HG03457 (cell line): ENCODE results near the gene MTCH2.
A peak's percentile ranks its signal among the peaks of the same experiment; 100 is the strongest.

Experiments used
- ATAC-seq: cut with Tn5 transposase; IDR thresholded peaks from one replicate; pipeline ENCODE4 v1.9.1; 2021; ENCODE audit warnings: moderate number of reproducible peaks; ENCODE audit not compliant: unreplicated experiment

Gene MTCH2

GRCh38 chr11:47591764-47592163 is 50.6 kb downstream of the MTCH2 start:
- no peak for ATAC-seq

GRCh38 chr11:47589977-47590861 is 52.1 kb downstream of the MTCH2 start:
- no peak for ATAC-seq

- no peak for ATAC-seq
Measured at GRCh38 chr11:47589584-47589976, 52.8 kb downstream of the MTCH2 start.

- no peak for ATAC-seq
Measured at GRCh38 chr11:47589118-47589517, 53.2 kb downstream of the MTCH2 start.

- no peak for ATAC-seq
Measured at GRCh38 chr11:47587723-47588326, 54.5 kb downstream of the MTCH2 start.

GRCh38 chr11:47587039-47587716 is 55.2 kb downstream of the MTCH2 start:
- no peak for ATAC-seq

- no peak for ATAC-seq
Measured at GRCh38 chr11:47586098-47586855, 56.1 kb downstream of the MTCH2 start, which contains the start of gene FAM180B. Gene FAM180B, plus strand, starts transcription at chr11:47586678. Its CDS starts 91 bp downstream, at chr11:47586769.

- ATAC-seq: no peak
Measured at GRCh38 chr11:47583844-47584243, 58.5 kb downstream of the MTCH2 start.

GRCh38 chr11:47578524-47579494 is 63.5 kb downstream of the MTCH2 start, which contains the start of the genes KBTBD4 and NDUFS3:
Gene KBTBD4, minus strand, starts transcription at chr11:47578970. Its CDS starts 19 bp downstream, at chr11:47578951.
Gene NDUFS3, plus strand, starts transcription at chr11:47579074. Its CDS starts 18 bp downstream, at chr11:47579092.
- ATAC-seq: peak; percentile 84

GRCh38 chr11:47577460-47578041 is 64.8 kb downstream of the MTCH2 start:
- ATAC-seq: no peak

GRCh38 chr11:47573321-47573720 is 69.0 kb downstream of the MTCH2 start:
- no peak for ATAC-seq

GRCh38 chr11:47572715-47573255 is 69.6 kb downstream of the MTCH2 start:
- no peak for ATAC-seq

GRCh38 chr11:47571895-47572294 is 70.5 kb downstream of the MTCH2 start:
- ATAC-seq: no peak

GRCh38 chr11:47571357-47571729 is 71.0 kb downstream of the MTCH2 start:
- no peak for ATAC-seq

GRCh38 chr11:47570651-47571356 is 71.6 kb downstream of the MTCH2 start:
- no peak for ATAC-seq

GRCh38 chr11:47569646-47570045 is 72.7 kb downstream of the MTCH2 start:
- ATAC-seq: no peak
